ENCODE data around the gene CPT2. TPM values are rescaled to one million over a fixed set of nuclear protein-coding genes. Genes with fewer than 3 reads are reported as not detected.
"Not testable (repeated sequence)": the region's sequence is repeated elsewhere in the genome, so short reads cannot be mapped to it uniquely, and the experiment has no call there.

Gene CPT2
- total RNA-seq, 1 donor from 2014 or later: 21.9 TPM

- Mint-ChIP-seq H3K9me3 (ENCODE audit: low read depth) (no peaks in the 10 kb centered on the region), H3K4me1 (ENCODE audit: low read depth) (peaks cover 18% of the 10 kb centered on the region), H3K27me3 (peaks cover 14% of the 10 kb centered on the region), H3K27ac (peak overlapping the region; percentile 91), H3K36me3 (ENCODE audit: insufficient read depth) (peaks cover 1% of the 10 kb centered on the region), H3K4me3 (ENCODE audit: low read depth) (peak overlapping the region; percentile 92)
- TF ChIP-seq CTCF (IDR thresholded peaks at IDR 0.05; ENCODE audit: unreplicated experiment): no peak
- DNase-seq (ENCODE audit: low spot score, unreplicated experiment): no peak
These were observed 573 bp upstream of the CPT2 start for GRCh38 chr1:53196017-53196484.

GRCh38 chr1:53197291-53198200, 922 bp downstream of the CPT2 start:
- no peak for TF ChIP-seq CTCF (IDR thresholded peaks at IDR 0.05; ENCODE audit: unreplicated experiment)
- Mint-ChIP-seq H3K36me3 (ENCODE audit: insufficient read depth) (peaks cover 8% of the 10 kb centered on the region), H3K4me1 (ENCODE audit: low read depth) (peaks cover 18% of the 10 kb centered on the region), H3K9me3 (ENCODE audit: low read depth) (peaks cover under 1% of the 10 kb centered on the region), H3K4me3 (ENCODE audit: low read depth) (peak overlapping the region; percentile 92), H3K27me3 (peaks cover 14% of the 10 kb centered on the region), H3K27ac (peak overlapping the region; percentile 93)
- DNase-seq (ENCODE audit: low spot score, unreplicated experiment): no peak

GRCh38 chr1:53198241-53198651, 1.6 kb downstream of the CPT2 start:
- peaks cover 13% of the 10 kb centered on the region for H3K27me3 Mint-ChIP-seq
- peaks cover 18% of the 10 kb centered on the region for H3K4me1 Mint-ChIP-seq (ENCODE audit: low read depth)
- no peak for DNase-seq (ENCODE audit: low spot score, unreplicated experiment)
- no peak for TF ChIP-seq CTCF (IDR thresholded peaks at IDR 0.05; ENCODE audit: unreplicated experiment)
- H3K27ac Mint-ChIP-seq: peak overlapping the region; percentile 93
- H3K4me3 Mint-ChIP-seq (ENCODE audit: low read depth): peak overlapping the region; percentile 92
- peaks cover 15% of the 10 kb centered on the region for H3K36me3 Mint-ChIP-seq (ENCODE audit: insufficient read depth)
- H3K9me3 Mint-ChIP-seq (ENCODE audit: low read depth): peaks cover 4% of the 10 kb centered on the region

GRCh38 chr1:53203466-53203865, 6.8 kb downstream of the CPT2 start:
- H3K9me3 Mint-ChIP-seq (ENCODE audit: low read depth): peaks cover 36% of the 10 kb centered on the region
- no peak for DNase-seq (ENCODE audit: low spot score, unreplicated experiment)
- H3K27me3 Mint-ChIP-seq: no peaks in the 10 kb centered on the region
- TF ChIP-seq CTCF (IDR thresholded peaks at IDR 0.05; ENCODE audit: unreplicated experiment): no peak
- no peak overlapping the region for H3K27ac Mint-ChIP-seq
- no peak overlapping the region for H3K4me3 Mint-ChIP-seq (ENCODE audit: low read depth)
- H3K4me1 Mint-ChIP-seq (ENCODE audit: low read depth): no peaks in the 10 kb centered on the region
- peaks cover 65% of the 10 kb centered on the region for H3K36me3 Mint-ChIP-seq (ENCODE audit: insufficient read depth)

- not testable (repeated sequence) for DNase-seq (ENCODE audit: low spot score, unreplicated experiment); H3K27ac Mint-ChIP-seq; H3K4me3 Mint-ChIP-seq (ENCODE audit: low read depth); H3K27me3 Mint-ChIP-seq; H3K4me1 Mint-ChIP-seq (ENCODE audit: low read depth)
- H3K9me3 Mint-ChIP-seq (ENCODE audit: low read depth): peaks cover 36% of the 10 kb centered on the region
- H3K36me3 Mint-ChIP-seq (ENCODE audit: insufficient read depth): peaks cover 78% of the 10 kb centered on the region
These were observed 8.9 kb downstream of the CPT2 start for GRCh38 chr1:53205496-53205895.

GRCh38 chr1:53206083-53206685, 9.6 kb downstream of the CPT2 start:
- Mint-ChIP-seq H3K36me3 (ENCODE audit: insufficient read depth) (peaks cover 76% of the 10 kb centered on the region), H3K9me3 (ENCODE audit: low read depth) (peaks cover 36% of the 10 kb centered on the region)
- H3K4me3 Mint-ChIP-seq (ENCODE audit: low read depth); DNase-seq (ENCODE audit: low spot score, unreplicated experiment); H3K27me3 Mint-ChIP-seq; H3K4me1 Mint-ChIP-seq (ENCODE audit: low read depth); H3K27ac Mint-ChIP-seq: not testable (repeated sequence)

Data from progenitor cell of endocrine pancreas (in vitro differentiated cells).